Cardiac fibroblast (primary cell): ENCODE measurements around the gene CSPG4.

Experiments used
- DNase-seq, 2 donors: peaks; one replicate each; pipeline versions ENCODE4 v3.0.0 to v3.0.0-alpha.2; 2010; ENCODE audit warnings: low read depth in 2 of 2
- H3K4me3 ChIP-seq, 2 donors: replicated peaks in 1 of 2; 1 replicate in 1 of 2; 2 replicates in 1 of 2; pipeline ENCODE4 v1.5.1; 2011; ENCODE audit warnings: low read depth in 2 of 2, low read length in 2 of 2, mild to moderate bottlenecking in 2 of 2, moderate library complexity in 1 of 2
- TF ChIP-seq, protein P1 (sequence below): IDR thresholded peaks from one replicate; pipeline ENCODE4 v1.5.1; 2011; ENCODE audit warnings: low read depth, mild to moderate bottlenecking, low read length, inconsistent platforms

The CSPG4 gene

GRCh38 chr15:75669191-75669878 lies 43.3 kb downstream of the CSPG4 start:
- peak in 1 of 2 donors; percentile 46 for DNase-seq
- no peak overlapping the region for H3K4me3 ChIP-seq
- TF ChIP-seq, protein P1, sequence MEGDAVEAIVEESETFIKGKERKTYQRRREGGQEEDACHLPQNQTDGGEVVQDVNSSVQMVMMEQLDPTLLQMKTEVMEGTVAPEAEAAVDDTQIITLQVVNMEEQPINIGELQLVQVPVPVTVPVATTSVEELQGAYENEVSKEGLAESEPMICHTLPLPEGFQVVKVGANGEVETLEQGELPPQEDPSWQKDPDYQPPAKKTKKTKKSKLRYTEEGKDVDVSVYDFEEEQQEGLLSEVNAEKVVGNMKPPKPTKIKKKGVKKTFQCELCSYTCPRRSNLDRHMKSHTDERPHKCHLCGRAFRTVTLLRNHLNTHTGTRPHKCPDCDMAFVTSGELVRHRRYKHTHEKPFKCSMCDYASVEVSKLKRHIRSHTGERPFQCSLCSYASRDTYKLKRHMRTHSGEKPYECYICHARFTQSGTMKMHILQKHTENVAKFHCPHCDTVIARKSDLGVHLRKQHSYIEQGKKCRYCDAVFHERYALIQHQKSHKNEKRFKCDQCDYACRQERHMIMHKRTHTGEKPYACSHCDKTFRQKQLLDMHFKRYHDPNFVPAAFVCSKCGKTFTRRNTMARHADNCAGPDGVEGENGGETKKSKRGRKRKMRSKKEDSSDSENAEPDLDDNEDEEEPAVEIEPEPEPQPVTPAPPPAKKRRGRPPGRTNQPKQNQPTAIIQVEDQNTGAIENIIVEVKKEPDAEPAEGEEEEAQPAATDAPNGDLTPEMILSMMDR: no peak

DNA sequence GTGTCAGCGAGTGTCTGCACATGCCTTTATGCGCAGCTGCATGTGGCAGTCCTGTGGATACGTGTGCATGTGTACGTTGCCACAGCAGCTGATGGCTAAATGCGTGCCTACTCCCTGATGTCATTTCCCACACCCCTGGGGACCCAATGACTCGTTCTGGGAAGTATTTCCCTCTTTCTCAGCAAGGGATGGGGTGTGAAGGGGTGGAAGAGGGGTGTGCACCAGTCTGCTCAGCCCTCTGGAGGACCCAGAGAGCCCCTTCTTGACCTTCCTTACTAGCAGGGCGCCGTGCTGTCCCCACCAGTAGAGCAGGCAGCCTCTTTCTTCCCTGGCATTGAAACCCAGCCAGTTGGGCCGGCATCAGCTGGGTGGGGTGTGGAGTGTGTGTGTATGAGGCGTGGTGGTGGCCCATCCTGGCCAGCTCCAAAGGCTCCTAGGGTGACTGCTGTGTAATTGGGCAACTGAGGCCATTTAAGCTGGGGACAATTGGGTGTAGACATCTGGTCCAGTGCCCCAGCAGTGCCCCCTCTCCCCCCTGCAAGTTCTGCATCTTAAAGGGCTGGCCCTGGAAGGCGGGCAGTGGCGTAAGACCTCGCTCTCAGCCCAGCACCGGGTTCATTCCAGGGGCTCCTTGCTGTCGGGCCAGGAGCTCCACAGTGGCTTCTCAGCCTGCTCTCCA lies 45.7 kb downstream of the CSPG4 start:
- peak; percentile 98 to 100 for DNase-seq
- TF ChIP-seq, protein P1: no peak
- peak overlapping the region in 1 of 2 donors; percentile 8 for H3K4me3 ChIP-seq

DNA sequence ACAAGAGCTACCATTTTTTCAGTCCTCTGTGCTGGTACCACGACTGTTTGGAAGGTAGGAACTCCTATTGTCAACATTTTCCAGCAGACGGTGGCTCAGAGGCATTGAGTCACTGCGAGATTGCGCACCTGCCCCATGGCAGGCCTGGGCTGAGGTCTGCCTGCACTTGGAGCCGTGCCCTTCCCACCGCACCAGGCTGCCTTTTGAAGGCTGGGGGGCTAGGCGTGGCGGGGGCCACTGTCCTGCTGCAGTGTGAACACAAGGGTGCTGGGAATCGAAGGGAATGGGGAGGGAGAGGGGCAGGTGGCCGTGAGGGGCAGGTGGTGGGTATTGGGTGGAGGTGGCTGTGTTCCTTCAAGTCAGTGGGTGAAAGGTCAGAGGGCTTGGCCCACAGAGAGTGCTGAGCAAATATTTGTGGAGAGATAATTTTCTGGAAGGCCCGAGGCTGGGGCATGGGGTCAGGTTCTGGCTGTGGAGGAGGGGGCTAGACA lies 48.7 kb downstream of the CSPG4 start:
- no peak overlapping the region for H3K4me3 ChIP-seq
- no peak for DNase-seq
- TF ChIP-seq, protein P1: no peak

- TF ChIP-seq, protein P1: no peak
- H3K4me3 ChIP-seq: no peak overlapping the region
- DNase-seq: no peak
Observed at GRCh38 chr15:75662823-75663519, 49.7 kb downstream of the CSPG4 start.

DNA sequence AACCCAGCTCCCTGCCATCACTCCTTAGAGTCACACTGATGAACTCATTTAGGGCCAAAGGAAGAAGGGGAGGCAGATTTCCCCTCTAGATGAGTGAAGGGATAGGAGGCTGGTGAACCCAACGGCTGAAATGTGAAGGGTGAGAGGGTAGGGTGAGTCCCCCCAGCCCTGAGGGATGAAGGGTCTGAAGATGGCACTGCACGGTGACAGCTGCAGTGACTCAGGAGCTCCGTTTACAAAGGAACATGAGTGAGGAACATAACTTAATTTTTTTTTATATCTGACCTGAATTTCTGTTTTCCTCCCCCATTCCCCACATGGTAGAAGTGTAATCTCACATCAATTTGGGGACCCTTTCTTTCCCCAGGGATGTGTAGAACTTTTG lies 50.9 kb downstream of the CSPG4 start:
- no peak overlapping the region for H3K4me3 ChIP-seq
- TF ChIP-seq, protein P1: no peak
- no peak for DNase-seq

GRCh38 chr15:75661100-75661755 lies 51.4 kb downstream of the CSPG4 start:
- TF ChIP-seq, protein P1: no peak

More at GRCh38 chr15:75661100-75661755, 51.4 kb downstream of the CSPG4 start:
- DNase-seq: peak; percentile 91 to 97
- no peak overlapping the region for H3K4me3 ChIP-seq
